GM20000 (cell line): ENCODE data around the gene SH3RF3.

Source experiments
- DNase-seq: peaks from one replicate; pipeline ENCODE4 v3.0.0; 2012; ENCODE audit warnings: low spot score
- TF ChIP-seq, protein P1 (sequence below): IDR thresholded peaks from 2 replicates; pipeline ENCODE4 v1.5.1; 2012; ENCODE audit warnings: mild to moderate bottlenecking, control low read depth; ENCODE audit errors: extremely low read depth, missing control alignments

The SH3RF3 gene

DNA sequence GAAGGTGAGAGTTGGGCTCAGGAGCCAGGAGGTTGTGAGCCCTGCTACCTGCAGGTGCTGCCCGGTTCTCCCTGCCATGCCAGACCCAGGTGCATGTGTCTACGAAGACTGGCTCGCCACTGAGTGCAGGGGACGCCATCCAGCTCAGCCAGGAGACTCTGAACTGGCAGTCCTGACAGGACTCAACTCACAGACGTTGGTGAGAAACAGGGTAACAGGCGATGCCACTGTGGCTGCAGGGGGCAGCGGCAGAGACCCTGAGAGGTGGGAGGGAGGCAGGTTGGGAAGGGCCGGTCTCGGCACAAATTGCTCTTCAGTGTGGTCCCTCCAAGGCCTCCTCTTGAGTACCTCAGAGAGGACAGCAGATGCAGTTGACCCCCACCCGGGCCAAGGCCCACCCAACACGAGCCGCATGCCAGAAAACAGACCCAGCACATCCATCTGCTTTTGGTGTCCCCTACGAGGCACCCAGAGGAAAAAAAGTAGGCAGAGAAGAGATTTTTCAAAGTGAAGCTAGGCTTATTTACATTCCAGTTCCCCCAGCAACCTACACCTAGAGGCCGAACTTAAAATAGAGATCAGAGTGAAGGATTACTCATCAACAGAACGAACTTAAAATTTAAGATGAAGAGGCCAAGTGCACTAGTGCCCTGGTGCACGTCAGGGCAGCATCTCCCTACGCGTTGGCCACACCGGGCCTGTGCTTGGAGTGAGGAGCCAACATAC, 300.0 kb downstream of the SH3RF3 start:
- DNase-seq, result no peak
- TF ChIP-seq, protein P1, sequence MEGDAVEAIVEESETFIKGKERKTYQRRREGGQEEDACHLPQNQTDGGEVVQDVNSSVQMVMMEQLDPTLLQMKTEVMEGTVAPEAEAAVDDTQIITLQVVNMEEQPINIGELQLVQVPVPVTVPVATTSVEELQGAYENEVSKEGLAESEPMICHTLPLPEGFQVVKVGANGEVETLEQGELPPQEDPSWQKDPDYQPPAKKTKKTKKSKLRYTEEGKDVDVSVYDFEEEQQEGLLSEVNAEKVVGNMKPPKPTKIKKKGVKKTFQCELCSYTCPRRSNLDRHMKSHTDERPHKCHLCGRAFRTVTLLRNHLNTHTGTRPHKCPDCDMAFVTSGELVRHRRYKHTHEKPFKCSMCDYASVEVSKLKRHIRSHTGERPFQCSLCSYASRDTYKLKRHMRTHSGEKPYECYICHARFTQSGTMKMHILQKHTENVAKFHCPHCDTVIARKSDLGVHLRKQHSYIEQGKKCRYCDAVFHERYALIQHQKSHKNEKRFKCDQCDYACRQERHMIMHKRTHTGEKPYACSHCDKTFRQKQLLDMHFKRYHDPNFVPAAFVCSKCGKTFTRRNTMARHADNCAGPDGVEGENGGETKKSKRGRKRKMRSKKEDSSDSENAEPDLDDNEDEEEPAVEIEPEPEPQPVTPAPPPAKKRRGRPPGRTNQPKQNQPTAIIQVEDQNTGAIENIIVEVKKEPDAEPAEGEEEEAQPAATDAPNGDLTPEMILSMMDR, result no peak

DNA sequence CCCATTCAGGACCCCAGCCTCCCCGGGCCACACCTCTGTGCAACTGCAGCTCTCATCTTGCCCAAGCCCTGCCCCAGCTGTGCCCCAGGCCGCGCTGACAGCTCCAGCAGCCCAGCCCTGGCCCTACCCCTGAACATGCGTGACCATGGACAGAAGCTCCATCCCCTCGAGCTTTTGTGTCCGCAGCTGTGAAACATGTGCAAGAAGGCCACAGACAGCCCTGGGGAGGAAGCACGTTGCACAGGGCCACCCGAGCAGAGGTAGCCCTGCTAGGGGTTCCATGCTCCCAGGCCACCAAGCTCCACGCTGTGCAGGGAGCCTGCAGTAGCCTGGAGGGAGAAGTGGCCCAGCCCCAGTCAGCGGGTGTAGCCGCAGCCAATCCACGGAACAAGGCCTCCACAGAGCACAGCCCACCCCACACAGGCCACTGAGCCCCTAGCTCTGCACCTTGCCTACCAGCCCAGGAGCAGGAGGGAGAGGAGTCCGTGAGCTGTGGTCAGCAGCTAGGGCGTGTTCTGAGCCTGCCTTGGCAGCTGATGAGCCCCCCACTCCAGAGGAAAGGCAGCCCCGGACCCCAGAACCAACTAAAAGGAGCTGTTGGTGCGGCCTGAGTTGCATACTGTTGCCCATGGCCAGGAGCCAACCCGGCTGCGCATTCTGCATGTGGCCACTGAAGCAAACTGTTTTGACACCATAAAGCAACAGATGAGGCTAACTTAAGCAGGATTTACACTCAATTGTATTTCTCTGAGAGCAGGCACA, 300.7 kb downstream of the SH3RF3 start:
- no peak for DNase-seq
- TF ChIP-seq, protein P1, result no peak

DNA sequence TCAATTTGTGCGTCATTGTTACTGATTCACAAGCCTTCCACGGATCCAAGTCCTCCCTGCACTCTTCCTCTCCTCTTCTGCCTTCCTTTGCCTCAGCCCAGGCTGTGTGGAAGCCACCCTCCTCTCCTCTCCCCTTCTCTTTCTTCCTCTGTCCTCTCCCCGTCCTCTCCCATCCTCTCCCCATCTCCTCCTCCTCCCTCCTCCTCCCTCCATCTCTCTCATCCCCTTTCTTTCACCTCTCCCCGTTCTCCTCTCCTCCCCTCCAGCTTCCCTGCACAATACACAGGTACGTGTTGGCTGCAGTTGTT, 301.3 kb downstream of the SH3RF3 start:
- TF ChIP-seq, protein P1, result no peak
- no peak for DNase-seq

DNA sequence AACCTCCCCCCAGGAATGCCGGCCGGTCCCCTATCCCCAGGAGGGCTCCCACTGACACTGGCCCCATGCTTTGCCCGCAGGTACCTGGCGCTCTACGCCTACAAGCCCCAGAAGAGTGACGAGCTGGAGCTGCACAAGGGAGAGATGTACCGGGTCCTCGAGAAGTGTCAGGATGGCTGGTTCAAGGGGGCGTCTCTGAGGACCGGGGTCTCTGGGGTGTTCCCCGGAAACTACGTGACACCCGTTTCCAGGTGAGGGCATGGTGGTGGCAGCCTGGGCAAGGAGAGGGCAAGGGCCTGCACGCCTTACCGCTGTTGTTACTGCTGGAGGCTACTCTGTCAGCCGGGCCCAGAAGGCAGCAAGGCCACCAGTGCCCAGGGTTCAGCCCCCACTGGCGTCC, 303.4 kb downstream of the SH3RF3 start:
- TF ChIP-seq, protein P1, result no peak
- no peak for DNase-seq

DNA sequence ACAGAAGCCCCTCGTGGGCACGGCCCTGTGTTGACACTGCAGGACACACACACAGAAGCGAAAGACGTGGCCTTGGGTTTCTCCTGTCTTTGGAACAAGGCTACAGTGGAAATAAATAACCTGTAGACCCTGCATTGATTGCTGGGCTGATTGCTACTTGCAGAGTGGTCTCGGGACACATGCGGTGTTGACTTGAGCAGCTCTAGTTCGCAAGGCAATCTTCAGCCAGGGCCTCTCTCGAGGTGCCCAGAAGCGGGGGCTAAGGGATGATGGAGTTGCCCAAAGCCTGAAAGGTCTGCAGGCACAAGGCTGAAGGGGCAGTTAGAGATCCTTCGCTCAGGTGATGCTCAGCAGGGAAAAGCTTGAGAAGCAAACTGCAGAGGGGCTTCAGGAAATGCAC, 304.5 kb downstream of the SH3RF3 start:
- TF ChIP-seq, protein P1, result no peak
- DNase-seq, result no peak

DNA sequence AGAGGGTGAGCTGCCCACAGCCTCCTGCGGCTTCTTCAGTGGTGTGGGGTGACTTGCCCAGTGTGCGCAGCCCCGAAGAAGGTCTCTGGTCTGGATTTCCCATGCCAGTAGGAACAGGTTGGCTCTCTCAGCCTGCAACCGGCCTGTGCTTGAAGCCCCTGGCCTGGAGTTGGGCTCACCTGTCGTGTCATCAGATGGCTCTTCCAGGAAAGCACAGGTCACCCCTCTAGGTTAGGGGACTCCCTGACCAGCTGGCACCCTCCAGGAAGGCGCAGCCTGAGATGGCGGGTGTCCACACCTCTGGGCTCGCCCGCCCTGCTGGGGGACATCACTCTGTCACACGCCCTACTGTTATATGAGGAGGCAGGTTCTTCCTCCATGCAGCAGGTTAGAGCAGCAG, 304.9 kb downstream of the SH3RF3 start:
- TF ChIP-seq, protein P1, result no peak
- no peak for DNase-seq

DNA sequence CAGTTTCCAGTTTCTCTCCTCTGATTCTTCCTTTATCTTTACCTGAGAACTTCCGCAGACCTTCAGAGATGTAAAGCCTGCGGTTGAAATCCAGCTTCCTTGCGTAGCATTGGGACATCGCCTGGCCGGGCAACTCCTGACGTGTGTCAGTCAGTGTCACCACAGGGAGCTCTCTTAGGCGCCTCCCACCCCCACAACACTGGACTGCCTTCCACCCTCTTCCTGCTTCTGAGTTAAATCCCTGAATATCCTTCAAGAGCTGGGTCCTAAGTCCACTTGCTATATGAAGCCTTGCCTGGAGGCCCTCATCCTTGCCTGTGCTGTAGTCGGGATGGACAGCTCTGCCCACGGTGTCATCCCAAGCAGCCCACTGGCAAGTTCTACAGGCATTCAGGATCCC, 305.3 kb downstream of the SH3RF3 start:
- DNase-seq, result no peak
- TF ChIP-seq, protein P1, result no peak
